NB4 (cell line): ENCODE results near the gene RAPGEF4.

ENCODE experiments used
- MYC ChIP-seq: IDR thresholded peaks from 2 replicates; pipeline ENCODE4 v1.6.1; 2011; ENCODE audit warnings: low read depth, low read length
- POLR2A ChIP-seq: IDR thresholded peaks from 2 replicates; pipeline ENCODE4 v1.6.1; 2011; ENCODE audit warnings: mild to moderate bottlenecking; ENCODE audit not compliant: insufficient read length; ENCODE audit errors: extremely low read depth
- TF ChIP-seq, protein P1 (sequence below): IDR thresholded peaks from one replicate; pipeline ENCODE4 v1.5.1; 2012; ENCODE audit warnings: low read depth, low read length
- TF ChIP-seq, protein P2 (sequence below): IDR thresholded peaks from 2 replicates; pipeline ENCODE4 v1.6.1; 2011; ENCODE audit warnings: low read depth, low read length

DNA sequence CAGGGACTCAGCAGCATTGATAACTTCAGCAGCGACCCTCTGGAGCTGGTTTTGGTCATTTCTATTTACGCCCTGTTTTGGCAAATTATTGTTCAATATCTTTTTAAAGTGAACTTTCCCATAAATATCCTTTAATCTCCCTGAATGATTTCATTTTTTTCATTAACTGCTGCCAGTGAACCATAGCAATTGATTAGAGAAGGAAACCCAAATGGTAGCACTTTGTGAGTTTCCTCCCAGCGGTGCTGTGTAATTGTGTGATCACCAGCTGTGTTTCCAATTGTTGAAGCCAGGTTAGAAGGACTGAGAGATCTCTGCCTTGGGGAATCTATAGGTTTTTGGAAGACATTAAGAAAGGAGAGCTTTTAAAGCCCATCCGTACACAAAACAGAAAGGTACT lies 356.3 kb downstream of the RAPGEF4 start:
- TF ChIP-seq, protein P1, sequence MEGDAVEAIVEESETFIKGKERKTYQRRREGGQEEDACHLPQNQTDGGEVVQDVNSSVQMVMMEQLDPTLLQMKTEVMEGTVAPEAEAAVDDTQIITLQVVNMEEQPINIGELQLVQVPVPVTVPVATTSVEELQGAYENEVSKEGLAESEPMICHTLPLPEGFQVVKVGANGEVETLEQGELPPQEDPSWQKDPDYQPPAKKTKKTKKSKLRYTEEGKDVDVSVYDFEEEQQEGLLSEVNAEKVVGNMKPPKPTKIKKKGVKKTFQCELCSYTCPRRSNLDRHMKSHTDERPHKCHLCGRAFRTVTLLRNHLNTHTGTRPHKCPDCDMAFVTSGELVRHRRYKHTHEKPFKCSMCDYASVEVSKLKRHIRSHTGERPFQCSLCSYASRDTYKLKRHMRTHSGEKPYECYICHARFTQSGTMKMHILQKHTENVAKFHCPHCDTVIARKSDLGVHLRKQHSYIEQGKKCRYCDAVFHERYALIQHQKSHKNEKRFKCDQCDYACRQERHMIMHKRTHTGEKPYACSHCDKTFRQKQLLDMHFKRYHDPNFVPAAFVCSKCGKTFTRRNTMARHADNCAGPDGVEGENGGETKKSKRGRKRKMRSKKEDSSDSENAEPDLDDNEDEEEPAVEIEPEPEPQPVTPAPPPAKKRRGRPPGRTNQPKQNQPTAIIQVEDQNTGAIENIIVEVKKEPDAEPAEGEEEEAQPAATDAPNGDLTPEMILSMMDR = no peak
- TF ChIP-seq POLR2A (no peak), MYC (no peak)
- TF ChIP-seq, protein P2, sequence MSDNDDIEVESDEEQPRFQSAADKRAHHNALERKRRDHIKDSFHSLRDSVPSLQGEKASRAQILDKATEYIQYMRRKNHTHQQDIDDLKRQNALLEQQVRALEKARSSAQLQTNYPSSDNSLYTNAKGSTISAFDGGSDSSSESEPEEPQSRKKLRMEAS = no peak
